ENCODE data around the gene CHRM4.

GRCh38 chr11:46410021-46410420 is 18.4 kb upstream of the CHRM4 start:
- no peak for TF ChIP-seq CTCF (IDR thresholded peaks at IDR 0.05)
- no peak for TF ChIP-seq POLR2A (IDR thresholded peaks at IDR 0.05)
